GM04504 (cell line): ENCODE measurements around the gene ZDHHC18.
A peak's percentile ranks its signal among the peaks of the same experiment; 100 is the strongest.
"Not testable (repeated sequence)": the region's sequence is repeated elsewhere in the genome, so short reads cannot be mapped to it uniquely, and the experiment has no call there.

Source experiments
- DNase-seq: peaks from one replicate; pipeline ENCODE4 v3.0.0-alpha.2; 2012; ENCODE audit warnings: low read depth

Gene ZDHHC18

GRCh38 chr1:26832249-26832960, 5.9 kb downstream of the ZDHHC18 start:
- no peak for DNase-seq

- no peak for DNase-seq
Measured at GRCh38 chr1:26833432-26834405, 7.2 kb downstream of the ZDHHC18 start.

GRCh38 chr1:26837665-26838064, 11.2 kb downstream of the ZDHHC18 start:
- DNase-seq = not testable (repeated sequence)

DNA sequence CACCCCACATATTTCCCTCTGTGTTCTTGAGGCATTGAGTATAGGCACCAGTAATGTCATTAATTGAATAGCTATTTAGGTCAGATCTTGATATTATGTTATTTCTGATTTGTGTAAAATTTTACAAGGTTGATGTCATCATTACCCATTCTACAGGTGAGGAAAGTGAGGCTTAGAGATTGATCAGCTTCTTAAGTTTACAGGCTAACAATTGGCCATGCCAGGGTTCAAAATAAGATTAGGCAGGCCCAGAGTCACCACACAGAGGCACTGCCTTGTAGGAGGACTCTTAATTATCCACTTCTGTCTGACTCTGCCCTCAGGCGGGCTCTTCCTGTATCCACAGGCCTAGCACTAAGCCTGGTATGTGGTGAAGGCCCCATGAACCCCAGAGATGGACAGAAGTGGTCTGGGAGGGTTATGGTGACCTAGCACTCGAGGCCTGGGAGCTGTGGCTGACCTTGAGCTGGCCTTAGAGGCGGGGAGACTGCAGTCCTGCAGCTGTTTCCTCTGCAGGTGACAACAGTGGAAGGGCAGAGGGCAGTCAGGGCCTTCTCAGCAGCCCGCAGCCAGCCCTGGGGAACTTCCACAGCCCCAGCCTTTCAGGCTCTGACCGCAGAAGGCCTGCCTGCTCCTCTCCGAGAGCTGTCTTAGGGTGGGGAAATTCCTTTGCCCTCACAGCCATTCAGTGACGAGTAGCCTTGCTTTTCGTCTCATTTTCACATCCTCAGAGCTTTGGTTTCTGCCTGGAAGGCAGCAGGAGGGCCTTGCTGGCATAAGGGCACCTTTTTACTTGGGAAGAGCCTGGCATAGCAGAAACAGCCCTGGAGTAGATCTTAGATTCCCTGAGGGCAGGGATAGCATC, 12.2 kb downstream of the ZDHHC18 start:
- no peak for DNase-seq

- no peak for DNase-seq
Measured at GRCh38 chr1:26839339-26839722, 12.8 kb downstream of the ZDHHC18 start.

DNA sequence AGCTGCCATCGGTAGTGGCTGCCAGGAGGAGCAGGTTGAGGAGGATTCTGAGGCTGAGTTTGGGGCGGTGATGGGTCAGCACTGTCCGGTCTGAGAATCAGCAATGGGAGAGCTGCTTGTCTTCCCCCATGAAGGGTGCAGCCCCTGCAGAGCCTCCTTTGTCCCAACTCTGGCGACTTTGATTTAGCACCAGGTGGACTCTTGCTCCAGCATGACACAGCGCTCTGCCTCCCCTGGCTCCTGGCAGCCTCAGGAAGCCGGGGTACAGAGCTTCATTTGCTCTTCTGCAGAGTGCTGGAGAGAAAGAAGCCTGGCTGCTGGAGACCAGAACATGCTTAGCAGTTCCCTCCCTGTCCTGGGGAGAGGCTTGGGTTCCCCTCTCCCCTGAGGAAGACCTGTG, 13.3 kb downstream of the ZDHHC18 start:
- DNase-seq = no peak

- DNase-seq = no peak
Measured at GRCh38 chr1:26844424-26845196, 18.1 kb downstream of the ZDHHC18 start.

- not testable (repeated sequence) for DNase-seq
Measured at GRCh38 chr1:26847826-26848225, 21.3 kb downstream of the ZDHHC18 start.

DNA sequence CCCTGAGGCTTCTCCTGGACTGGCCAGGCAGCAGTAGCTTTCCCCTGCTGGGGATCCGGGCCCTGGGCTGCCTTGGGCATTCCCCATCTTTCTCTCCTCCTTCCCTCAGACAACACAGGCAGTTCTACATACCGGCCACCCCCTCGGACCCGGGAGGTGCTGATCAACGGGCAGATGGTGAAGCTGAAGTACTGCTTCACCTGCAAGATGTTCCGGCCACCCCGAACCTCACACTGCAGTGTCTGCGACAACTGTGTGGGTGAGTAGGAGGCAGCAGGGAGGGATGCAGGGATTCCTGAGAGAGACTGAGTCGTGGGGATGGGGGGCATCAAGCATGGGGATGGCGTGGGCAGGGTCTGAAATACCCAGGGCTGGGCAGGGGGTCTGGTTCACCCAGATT, 22.0 kb downstream of the ZDHHC18 start:
- no peak for DNase-seq

DNA sequence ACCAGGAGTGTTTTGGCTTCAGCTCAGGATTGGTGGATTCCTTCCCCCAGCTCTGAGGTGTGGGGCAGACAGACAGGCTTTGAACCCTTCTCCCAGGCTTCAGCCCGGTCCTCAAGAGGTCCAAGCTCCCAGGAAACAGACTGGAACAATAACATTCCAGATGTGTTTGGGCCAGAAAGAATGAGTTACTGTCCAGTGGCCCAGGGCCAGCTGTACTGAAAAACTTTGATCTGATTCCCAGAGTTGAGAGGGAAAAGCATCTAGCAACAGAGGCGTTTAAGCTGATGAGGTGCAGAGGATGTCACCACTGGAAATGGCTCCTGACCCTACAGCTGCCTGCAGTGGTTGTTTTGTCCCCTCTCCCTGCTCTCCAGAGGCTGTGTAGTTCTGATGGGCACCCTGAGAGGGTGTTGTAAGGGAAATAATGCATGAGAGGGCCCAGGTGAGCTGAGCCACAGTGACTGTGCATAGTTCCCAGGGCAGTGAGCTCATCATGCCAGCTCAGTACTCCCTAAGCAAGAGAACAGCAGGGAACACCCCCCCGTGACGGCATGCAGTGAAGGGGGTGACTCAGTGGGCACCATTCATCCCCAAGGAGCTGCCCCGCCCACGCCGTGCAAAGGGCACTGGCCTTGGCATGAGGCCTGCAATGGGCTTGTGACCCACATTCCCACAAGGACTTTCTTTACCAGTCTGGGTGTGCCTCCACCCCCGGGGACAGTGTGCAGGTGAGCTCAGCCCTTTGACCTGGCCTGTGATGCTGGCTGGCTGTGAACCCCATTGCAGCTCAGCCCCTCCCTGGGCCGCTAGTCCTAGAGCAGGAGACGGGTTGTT, 22.7 kb downstream of the ZDHHC18 start:
- DNase-seq = peak; percentile 66

GRCh38 chr1:26851106-26851684, 24.7 kb downstream of the ZDHHC18 start:
- no peak for DNase-seq

- DNase-seq = no peak
Measured at GRCh38 chr1:26852701-26853100, 26.2 kb downstream of the ZDHHC18 start.

DNA sequence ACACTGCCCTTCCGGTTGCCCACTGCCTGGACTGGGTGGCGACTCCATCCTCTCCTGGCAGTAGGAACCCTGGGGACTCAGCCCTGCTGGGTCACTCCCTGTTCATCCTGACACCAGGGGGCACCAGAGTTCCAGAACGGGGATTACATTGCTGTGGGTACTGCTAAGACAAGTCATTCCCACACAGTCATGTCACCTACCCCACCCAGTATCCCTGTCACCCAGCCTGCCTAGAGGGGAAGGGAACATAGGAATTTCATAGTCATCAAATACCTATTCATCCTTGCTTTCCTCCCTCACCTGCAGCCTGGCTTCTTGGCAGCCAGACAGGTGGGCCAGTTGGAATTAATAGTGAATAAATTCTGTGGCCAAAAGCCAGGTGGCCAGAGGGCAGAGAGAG, 26.7 kb downstream of the ZDHHC18 start:
- peak; percentile 76 for DNase-seq

GRCh38 chr1:26853600-26853999, 27.1 kb downstream of the ZDHHC18 start:
- no peak for DNase-seq

GRCh38 chr1:26854906-26855305, 28.4 kb downstream of the ZDHHC18 start:
- DNase-seq = no peak

- no peak for DNase-seq
Measured at GRCh38 chr1:26855636-26856035, 29.1 kb downstream of the ZDHHC18 start.

GRCh38 chr1:26856181-26856580, 29.7 kb downstream of the ZDHHC18 start:
- no peak for DNase-seq

DNA sequence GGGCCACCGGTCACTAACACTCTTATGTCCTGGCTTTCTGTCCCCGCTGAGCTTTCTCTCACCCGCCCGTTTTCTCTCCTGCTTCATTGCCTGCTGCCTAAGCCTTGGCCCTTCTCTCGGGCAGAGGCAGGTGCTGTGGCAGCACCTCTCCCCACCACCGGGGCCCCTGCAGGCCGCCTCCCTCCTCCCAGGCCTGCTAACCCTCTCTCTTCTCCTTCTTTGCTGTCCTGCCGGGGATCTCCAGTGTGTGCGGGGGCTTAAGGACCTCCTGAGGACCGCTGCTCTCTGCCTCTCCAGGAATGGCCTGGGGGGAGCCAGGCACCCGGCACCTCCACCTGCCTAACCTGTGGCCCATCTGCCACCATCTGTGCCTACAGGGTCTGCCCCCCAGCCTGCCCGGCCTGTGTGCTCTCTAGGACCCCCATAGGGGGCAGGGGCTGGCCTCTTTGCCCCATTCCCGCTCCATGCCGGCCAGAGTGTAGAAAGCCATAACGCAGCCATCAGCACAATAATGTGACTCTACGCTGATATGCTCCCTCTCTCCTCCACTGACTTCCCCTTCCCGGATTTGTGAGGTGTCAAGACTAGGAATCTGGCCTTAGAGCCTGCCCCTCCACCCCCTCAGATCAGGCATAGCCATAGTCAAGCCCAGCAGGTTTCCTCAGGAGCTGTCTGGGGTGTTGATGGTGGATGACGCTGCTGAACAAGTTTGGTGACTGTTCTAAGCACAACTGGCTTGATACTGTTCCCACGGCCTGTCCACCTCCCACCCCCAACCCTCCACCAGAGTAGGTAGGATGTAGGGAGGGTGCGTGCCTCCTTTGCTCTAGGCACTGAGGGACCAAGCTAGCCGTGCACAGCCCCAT, 30.3 kb downstream of the ZDHHC18 start:
- no peak for DNase-seq

GRCh38 chr1:26857473-26858060, 31.1 kb downstream of the ZDHHC18 start:
- no peak for DNase-seq
